GF-D8 (cell line): ENCODE data around the gene CDA.

Experiments used
- DNase-seq: peaks from one replicate; lab custom pipeline; 2025; lab: John Stamatoyannopoulos, UW

Gene CDA

DNA sequence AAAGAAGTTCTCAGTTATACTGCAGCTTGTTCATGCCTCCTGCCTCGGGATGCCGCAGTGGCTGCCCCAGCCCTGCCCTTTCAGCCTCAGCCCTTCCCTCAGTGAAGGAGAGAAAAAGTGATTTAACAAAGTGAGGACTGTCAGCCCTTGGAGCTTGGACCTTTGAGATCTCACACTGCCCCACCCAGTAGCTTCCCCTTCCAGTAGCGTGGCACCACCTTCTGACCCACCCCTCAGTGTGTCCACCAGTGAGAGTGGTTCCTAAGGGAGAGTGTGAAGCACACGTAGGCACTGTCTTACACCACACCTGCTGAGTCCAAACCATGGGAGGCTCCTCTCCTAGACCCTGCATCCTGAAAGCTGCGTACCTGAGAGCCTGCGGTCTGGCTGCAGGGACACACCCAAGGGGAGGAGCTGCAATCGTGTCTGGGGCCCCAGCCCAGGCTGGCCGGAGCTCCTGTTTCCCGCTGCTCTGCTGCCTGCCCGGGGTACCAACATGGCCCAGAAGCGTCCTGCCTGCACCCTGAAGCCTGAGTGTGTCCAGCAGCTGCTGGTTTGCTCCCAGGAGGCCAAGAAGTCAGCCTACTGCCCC is at the start of gene CDA:
CDA (plus strand) TSS at position 464 of the 592 bp plus-strand sequence; CDS start at position 497, 33 bp downstream.
- DNase-seq: no peak

DNA sequence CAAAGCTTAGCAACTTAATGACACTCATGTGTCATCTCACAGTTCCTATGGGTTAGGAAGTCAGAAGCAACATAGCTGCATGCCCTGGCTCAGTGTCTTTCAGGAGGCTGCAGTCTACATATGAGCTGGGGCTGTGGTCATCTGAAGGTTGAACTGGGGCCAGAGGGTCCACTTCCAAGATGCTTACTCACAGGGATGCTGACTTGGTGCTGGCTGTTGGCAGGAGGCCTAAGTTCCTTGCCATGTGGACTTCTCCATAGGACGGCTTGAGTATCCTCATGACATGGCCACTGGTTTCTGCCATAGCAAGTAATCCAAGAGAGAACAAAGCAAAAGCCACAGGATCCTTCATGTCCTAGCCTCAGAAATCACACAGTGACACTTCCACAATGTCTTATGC is 48.6 kb upstream of the CDA start:
- DNase-seq: no peak

DNA sequence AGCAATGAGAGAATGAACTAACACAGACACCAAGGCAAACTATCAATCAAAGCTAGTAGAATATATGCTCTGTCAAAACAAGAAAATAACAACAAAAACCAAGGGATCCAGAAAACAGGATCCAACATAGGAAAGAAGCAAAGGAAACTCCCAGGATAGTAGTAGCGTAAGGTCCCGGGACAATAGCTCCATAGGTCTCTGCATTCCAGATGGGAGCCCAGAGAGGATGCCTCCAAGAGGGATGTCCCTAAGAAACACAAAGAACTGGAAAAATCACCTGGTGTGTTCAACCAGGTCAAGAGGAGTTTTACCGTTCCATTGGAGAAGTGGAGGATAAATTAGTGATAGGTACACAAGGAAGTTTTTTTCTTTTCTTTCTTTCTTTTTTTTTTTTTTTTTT is 42.3 kb upstream of the CDA start:
- no peak for DNase-seq

DNA sequence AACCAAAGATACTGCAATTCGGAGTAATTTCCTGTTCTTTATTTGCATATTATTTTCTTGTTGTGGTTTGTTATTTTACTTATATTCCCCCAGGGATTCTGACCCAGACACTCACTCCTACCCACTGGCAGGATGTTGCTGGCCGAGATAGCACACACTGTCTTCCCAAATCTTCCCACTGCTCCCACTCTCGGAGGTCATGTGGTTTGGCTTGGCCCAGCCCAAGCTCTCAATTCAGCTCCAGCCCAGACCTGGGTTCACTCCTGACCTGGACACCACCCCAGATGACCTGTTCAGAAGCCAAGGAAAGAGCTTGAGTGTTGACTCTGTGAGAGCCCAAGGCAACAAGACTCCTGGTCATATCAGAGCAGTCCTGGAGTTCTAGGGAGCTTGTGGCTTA is 37.7 kb upstream of the CDA start:
- no peak for DNase-seq

DNA sequence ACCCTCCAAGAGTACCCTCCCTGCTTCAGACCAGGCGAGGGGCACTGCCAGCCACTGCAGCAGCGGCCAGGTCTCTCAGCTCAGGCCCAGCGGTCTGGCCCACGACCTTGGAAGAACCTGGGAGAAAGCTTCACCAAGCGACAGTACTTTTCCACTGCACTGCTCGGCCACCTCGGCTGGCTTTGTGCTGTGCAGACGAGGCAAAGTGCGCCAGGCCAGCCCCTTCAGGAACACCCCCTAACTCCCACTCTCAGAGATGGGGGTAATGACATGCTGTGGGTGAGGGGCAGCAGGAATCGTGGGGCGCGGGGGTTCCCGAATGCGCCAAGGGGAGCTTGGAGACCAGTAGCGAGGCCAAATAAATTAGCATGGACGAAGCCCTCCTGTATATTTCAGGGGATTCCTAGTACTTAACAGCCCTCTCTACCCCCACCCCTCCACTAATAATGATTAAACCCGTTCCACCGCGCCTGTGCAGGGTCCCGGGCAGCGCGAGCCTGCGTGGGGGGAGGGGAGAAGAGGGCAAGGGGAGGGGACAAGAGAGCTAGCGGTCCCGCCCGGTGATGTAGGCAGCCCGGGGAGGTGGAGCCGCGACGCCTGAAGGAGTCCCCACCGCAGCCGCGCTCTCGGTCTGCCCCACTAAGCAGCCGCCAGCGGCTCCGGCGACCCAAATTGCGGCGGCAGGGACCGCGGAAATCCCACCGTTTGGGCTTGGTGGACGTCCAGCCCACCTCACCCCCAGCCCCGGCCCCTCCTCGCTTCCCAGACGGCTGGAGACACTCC is 36.8 kb upstream of the CDA start, which contains the start of gene FAM43B:
FAM43B (plus strand) TSS at position 629 of the 783 bp plus-strand sequence. CDS start 401 bp downstream, outside the sequence.
- no peak for DNase-seq

DNA sequence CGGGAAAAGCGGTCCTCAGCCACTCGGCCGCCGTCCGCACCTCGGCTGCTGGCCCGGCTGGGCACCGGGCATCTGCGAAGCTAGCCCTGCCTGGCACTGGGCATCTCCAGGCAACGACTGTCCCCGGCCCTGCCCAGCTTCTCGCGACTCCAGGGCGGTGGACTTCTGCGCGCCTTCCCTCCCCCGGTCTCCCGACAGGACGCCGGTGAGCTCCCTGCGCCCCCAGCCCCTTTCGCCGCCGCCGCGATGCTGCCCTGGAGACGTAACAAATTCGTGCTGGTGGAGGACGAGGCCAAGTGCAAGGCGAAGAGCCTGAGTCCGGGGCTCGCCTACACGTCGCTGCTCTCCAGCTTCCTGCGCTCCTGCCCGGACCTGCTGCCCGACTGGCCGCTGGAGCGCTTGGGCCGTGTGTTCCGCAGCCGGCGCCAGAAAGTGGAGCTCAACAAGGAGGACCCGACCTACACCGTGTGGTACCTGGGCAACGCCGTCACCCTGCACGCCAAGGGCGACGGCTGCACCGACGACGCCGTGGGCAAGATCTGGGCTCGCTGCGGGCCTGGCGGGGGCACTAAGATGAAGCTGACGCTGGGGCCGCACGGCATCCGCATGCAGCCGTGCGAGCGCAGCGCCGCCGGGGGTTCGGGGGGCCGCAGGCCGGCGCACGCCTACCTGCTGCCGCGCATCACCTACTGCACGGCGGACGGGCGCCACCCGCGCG is 36.0 kb upstream of the CDA start:
- DNase-seq: no peak

DNA sequence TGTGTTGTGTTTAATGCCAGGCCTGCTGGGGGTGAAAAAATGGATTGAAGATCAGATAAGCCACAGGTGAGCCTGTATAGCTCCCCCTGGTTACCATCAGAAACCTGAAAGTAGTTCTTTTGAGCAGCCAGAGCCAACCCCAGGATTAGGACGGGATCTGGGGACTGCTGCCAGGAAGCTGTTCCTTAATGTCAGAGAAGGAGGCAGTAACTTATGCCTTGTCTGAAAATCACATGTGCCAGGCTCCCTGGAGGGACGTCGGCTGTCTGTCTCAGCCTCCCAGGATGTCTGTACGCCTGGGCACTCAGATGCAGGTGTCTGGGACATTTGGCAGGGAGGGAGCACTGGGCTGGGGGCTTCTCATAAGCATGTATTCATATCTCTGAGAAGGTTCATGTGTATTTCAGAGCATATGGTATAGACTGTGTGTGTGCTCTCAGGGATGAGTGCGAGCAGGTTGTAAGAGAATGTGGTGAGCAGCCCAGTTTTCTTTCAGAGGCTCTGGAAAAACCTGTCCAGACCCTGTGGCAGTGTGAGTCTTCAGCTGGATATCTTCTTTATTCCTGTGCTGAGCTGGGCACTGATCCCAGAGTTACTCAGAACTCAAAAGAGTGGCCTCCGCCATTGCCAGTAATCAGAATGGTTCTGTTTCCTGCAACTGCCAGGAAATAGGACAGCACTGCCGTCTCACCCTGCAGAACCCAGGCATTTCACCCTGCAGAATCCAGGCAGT is 33.7 kb upstream of the CDA start:
- no peak for DNase-seq

DNA sequence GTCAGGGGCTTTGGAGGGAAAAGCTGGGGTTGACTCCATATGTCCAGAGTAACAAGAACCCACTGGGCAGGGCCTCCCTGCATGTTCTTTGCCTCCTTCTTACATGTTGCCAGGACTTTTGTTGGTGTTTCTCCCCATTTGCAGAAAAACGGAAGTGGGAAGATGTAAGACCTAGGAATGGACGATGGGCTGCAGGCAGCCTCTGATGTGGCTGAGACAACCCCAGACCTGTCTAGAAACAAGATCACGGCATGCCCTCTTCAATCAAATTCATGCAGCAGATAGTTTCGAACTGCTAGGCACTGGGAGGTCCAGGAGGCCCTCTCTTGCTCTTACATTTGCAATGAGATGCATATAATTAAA is 33.2 kb upstream of the CDA start:
- no peak for DNase-seq

DNA sequence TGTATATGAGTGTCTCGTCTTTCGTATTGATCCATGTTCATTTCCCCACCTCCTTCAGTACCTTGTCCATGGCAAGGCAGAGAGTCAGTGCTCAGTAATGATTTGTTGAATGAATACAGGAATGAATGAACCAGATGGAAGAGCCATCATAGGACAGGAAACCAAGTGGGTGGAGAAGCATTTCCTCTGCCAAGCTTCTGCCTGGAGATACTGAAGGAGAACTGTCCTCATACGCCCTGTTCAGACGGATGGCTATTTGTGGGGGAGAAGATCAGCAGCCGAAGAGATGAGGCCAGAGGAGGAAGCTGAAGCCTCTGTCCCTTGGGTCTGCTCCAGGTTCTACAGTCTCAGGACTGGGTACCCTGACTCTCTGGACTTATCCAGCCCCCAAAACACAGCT is 30.7 kb upstream of the CDA start:
- no peak for DNase-seq

DNA sequence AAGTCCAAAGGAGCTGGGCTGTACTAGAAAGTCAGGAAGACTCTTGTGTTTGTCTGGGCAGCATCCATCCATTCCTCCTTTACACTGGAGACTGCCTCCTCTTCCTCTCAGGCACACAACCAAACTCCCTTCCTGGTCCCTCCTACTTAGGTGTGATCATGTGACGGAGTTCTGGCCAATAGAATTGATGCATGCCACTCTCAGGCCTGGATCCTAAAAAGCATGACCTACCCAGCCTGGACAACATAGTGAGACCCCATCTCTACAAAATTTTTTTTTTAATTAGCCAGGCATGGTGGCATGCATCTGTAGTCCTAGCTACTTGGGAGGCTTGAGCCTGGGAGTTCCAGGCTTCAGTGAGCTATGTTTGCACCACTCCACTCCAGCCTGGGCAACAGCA is 27.9 kb upstream of the CDA start:
- DNase-seq: no peak

DNA sequence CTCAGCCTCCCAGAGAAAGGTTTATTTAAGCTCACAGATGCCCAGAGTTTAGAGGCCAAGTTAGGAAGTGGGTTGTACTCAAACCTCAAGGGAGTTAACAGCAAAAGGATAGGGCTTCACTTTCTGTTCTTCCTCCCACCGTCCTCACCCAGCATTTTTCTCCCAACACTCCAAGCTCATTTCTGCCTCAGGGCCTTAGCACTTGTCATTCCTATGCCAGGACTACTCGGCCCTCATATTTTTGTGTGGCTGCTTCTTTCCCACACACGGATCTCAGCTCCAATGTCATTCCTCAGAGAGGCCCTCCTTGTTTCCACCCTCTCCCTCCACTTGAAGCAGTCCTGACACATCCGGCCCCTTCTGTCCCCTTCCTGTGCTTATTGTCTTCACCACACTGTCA is 23.7 kb upstream of the CDA start:
- DNase-seq: no peak

DNA sequence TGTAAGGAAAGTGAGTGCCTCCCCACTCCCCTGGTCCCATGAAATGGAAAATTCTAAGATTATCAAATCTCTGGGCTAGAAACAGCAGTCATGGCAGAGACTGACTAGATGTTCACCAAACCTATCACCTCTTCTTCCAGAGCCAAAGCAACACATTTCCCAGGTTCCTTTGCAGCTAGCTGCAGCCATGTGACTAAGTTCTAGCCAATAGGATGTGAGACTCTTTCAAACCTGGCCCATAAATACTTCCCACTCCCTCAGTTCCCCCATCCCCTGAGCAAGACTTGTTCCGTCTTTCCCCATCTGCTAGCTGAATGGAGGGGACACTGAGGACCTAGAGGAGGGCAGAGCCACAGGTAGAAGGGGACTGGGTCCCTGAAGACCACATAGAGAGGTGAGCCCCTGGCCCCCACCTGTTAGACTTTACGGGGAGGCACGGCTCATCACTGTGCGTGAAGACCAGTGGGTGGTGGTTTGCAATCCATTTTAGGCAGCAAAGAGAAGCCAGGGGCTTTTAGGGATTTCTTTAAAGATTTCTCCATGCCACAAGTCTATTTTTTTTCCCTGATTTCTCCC is 19.3 kb upstream of the CDA start:
- DNase-seq: no peak

DNA sequence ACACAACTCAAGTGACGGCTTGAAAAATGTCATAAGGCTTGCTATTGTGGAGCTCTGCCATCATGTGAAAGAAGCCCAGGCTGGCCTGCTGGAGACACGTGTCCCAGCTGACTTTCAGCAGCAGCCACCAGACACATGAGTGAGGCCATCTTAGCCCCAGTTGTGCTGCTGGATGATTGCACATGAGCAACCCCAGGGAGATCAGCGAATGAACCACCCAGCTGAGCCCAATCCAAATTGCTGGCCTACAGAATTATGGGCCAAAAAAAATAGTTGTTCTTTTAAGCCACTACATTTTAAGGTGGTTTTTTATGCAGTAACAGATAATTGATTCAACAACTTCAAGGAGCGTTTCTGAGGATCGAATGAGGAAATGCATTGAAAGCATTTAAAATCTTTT is 17.5 kb upstream of the CDA start:
- no peak for DNase-seq

DNA sequence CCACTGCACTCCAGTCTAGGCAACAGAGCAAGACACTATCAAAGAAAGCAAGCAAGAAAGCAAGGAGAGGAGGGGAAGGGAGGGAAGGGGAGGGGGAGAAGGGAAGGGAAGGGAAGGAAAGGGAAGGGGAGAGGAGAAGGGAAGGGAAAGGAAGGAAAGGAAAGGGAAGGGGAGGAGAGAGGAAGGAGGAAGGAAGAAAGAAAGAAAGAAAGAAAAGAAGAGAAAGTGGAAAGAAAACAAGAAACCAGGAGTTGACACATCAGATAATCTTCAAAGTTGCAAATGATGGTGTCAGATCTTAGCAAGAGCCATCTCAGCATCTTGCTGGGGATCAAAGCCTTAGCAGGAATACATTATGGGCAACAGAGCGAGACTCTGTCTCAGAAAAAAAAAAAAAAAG is 14.9 kb upstream of the CDA start:
- DNase-seq: no peak

DNA sequence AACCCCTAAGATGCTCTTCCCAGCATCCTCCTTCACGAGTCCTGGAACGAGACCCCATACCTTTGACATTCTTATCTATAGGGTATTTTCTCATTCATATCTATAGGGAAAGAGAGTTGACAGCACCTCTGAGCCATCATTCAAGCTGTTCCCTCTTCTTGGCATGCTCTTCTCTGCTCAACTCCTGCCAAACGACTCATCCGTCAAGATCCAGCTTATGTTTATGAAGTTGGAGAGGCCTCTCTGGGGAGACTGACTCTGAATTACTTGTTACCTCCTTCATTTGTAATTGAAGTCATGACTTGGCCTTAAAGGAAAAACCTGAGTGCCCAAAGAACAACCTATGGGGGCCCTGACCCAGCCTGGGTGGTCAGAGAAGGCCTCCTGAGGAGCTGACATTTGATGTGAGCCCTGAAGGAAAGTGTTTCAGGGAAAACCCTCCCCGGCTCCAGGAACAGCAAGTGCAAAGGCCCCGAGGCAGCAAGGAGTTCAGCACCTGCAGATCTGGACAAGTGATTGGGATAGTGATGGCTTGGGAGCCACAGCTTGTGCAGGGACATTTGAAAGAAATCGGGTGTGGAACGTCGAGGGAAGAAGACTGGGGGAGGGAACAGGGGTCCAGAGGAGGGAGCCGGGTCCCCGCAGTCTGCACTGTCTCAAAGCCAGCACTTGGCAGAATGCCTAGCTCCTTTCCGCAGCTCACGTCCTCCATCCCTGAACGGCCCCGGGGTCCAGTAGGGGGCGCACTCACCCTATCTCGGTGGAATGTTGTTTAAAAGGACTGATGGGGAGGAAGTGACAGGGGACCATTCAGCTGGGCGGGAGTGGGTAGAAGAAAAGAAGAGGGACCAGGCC is 14.0 kb upstream of the CDA start:
- peak; percentile 52 for DNase-seq

DNA sequence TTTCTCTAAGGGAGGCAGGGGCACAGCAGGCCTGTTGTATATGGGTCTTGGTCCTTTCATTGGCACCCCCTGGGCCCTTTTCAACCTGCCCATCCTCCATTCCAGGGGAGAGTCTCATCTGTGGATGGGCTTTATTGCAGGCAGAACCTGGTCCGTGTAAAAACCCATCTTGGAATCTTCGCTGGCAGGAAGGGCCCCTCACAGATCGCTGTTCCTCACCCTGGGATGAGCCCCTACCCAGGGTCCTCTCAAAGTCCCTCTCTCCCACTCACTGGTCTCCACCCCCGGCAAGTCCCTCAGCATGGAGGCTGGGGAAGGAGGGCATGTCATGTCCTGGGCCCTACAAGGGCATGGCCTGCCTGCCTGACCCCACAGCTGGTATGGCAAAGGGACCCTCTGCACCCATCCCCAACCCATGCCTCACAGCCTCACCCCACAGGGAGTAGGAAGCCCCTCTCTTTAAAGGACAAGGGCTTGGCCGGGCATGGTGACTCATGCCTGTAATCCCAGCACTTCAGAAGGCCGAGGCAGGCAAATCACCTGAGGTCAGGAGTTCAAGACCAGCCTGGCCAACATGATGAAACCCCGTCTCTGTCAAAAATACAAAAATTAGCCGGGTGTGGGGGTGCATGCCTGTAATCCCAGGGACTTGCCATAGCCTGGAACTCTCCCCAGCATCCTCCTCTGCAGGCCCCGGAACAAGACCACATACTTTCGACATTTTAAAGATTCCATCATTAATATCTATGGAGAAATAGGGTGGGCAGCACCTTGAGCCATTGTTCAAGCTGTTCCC is 13.2 kb upstream of the CDA start:
- DNase-seq: no peak

DNA sequence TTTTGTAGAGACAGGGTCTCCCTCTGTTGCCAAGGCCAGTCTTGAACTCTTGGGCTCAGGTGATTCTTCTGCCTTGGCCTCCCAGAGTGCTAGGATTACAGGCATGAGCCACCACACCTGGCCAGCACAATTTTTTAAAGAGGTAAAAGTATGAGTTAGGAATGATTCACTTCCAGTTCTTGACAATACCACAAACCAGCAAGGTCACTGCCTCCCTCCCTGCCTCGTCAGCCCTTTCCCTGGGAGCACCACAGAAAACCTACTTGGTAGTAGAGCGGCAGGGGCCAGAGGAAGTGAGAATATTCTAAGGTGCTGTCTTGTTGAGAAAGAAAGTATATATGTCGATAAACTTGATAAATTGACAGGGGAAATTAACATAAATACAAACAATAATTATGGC is 10.8 kb upstream of the CDA start:
- DNase-seq: no peak

DNA sequence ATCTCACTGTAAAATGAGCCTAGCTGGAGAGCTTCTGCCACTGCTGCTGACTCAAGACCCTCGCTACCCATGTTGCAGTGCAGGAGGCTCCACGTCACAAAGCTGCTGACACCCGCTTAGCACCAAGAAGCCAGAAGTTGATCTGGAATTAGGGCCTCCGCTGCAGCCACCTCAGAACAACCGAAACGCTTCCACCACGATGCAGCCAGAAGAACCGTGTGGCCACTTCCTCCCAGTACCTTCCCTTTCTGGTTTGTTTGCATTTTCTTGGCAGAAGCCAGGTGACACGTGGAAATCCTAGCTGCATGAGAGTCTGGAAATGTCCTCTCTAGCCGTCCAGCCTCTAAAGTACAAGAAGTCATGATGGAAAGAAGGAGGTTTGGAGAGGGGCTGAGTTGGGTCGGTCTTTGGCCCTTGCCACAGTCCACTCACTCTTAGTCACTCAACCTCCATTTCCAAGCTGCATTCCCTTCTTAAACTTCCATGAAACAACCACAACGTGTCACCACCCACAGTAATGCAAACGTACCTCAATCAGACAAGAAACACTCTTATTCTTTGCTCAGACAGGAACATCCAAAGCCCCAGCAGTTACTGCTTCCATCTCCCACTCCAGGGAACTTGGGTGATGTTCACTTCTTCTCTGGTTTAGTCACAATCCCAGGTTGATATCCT is 10.0 kb upstream of the CDA start:
- DNase-seq: no peak

DNA sequence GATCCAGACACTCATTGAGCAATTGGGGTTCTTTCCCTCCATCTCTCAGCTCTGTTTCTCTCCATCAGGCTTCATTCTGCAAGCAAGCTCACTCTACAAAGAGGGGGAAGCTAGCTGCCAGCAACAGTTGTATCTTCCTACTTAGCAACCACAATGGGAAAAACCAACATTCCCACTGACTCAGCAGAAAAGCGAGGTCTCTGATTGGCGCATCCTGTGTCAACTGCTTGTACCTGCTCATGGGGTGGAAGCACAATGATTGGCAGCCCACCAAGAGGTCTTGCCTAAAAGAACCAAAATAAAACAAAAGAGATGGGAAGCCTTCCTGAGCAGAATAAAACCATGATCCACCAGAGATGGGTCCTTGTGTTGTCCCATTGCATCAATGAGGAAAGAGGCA is 4.0 kb upstream of the CDA start:
- DNase-seq: no peak
